A673 (cell line): ENCODE data around the gene IDE. TPM values are rescaled to one million over a fixed set of nuclear protein-coding genes. Genes with fewer than 3 reads are reported as not detected.

Experiments
- BruUV-seq: library from RNA; stranded (reverse); fragments of 400-500 nt; replicated peaks from 2 replicates; lab custom pipeline; 2021; lab: Mats Ljungman, UMichigan
- CTCF ChIA-PET: fragments of 300-600 bp; sonication (Branson Sonifier 250); formaldehyde crosslinking; loops from one replicate; lab custom pipeline; 2022; ENCODE audit warnings: antibody characterized with exemption; lab: Charles Lee
- POLR2A ChIA-PET: fragments of 300-600 bp; sonication (Branson Sonifier 250); formaldehyde crosslinking; loops from one replicate; lab custom pipeline; 2022; ENCODE audit warnings: antibody characterized with exemption; ENCODE audit not compliant: low non-redundant PET; lab: Charles Lee
- DNase-seq: peaks from one replicate; pipeline ENCODE4 v3.0.0-alpha.2; 2015; ENCODE audit warnings: low spot score
- H3K27ac ChIP-seq: fragments of 200-600 bp; sonication (generic); 2 replicates; pipeline ENCODE4 v1.5.1; 2016; ENCODE audit warnings: mixed run types, low read depth, mild to moderate bottlenecking, mixed read lengths, antibody characterized with exemption, low read length; ENCODE audit not compliant: poor library complexity, severe bottlenecking
- H3K27me3 ChIP-seq: fragments of 200-600 bp; sonication (generic); replicated peaks from 2 replicates; pipeline ENCODE4 v1.6.1; 2017; ENCODE audit warnings: mixed run types, low read depth, mild to moderate bottlenecking, mixed read lengths, antibody characterized with exemption, low read length; ENCODE audit not compliant: insufficient read depth, poor library complexity
- H3K36me3 ChIP-seq: fragments of 200-600 bp; sonication (generic); 2 replicates; pipeline ENCODE4 v1.6.1; 2016; ENCODE audit warnings: mixed run types, mild to moderate bottlenecking, mixed read lengths, antibody characterized with exemption, low read length; ENCODE audit not compliant: insufficient read depth, poor library complexity, severe bottlenecking
- H3K4me1 ChIP-seq: fragments of 200-600 bp; sonication (generic); 2 replicates; pipeline ENCODE4 v1.6.1; 2017; ENCODE audit warnings: mixed run types, mild to moderate bottlenecking, mixed read lengths, antibody characterized with exemption, low read length; ENCODE audit not compliant: insufficient read depth, poor library complexity, severe bottlenecking
- H3K4me3 ChIP-seq: fragments of 200-600 bp; sonication (generic); 2 replicates; pipeline ENCODE4 v1.5.1; 2016; ENCODE audit warnings: low read depth, mixed run types, mild to moderate bottlenecking, mixed read lengths, low read length; ENCODE audit not compliant: poor library complexity, severe bottlenecking
- H3K9me3 ChIP-seq: fragments of 200-600 bp; sonication (generic); 2 replicates; pipeline ENCODE4 v1.6.1; 2016; ENCODE audit warnings: mixed run types, low read depth, mild to moderate bottlenecking, mixed read lengths, antibody characterized with exemption, low read length; ENCODE audit not compliant: poor library complexity, severe bottlenecking
- EZH2 ChIP-seq: fragments of 200-600 bp; sonication (generic); IDR thresholded peaks from 2 replicates; pipeline ENCODE4 v1.6.1; 2017; ENCODE audit warnings: borderline replicate concordance, low read depth, mild to moderate bottlenecking, mixed read lengths, antibody characterized with exemption, low read length; ENCODE audit not compliant: poor library complexity, severe bottlenecking
- intact Hi-C: fragments of 100-400 bp; cut with micrococcal nuclease; formaldehyde crosslinking; loops from one replicate; pipeline ENCODE4 v1.10.0; 2022; ENCODE audit not compliant: unreplicated experiment
- total RNA-seq: library from RNA; stranded (reverse); gene quantifications from 2 replicates; pipeline ENCODE4 v1.2.3, GENCODE V29; 2021
- TF ChIP-seq, protein P1 (sequence below): fragments of 300-800, 200-600 bp; sonication (generic); conservative IDR thresholded peaks from 2 replicates; pipeline ENCODE4 v1.5.1; 2017; ENCODE audit warnings: low read depth, mild to moderate bottlenecking, antibody characterized with exemption, low read length, moderate library complexity, mixed read lengths

IDE gene
- total RNA-seq, 1 experiment from 2014 or later = 87.8 TPM

DNA sequence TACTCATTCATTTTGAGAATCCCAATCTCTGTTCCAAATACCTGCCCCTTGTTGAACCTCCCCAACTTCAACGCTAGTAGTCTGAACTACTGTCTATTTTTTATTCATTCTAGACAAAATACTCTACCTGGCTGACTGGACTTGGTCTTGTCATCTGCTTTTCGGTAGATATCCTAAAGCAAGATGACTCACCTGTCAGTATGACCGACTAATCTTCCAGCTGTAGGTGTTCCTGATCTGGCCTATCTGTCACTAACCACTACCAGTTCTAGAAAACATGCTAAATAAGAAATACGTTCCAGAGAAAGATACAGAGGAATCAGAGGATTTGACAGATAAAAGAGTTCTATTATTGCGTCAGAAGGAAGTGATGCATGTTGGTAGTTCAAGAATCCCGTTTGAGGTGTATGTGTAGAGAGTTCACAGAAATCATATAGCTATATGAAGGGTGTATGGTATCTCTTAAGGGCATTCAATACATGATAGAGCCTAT is 81.1 kb downstream of the IDE start:
- no peak for TF ChIP-seq EZH2
- TF ChIP-seq, protein P1, sequence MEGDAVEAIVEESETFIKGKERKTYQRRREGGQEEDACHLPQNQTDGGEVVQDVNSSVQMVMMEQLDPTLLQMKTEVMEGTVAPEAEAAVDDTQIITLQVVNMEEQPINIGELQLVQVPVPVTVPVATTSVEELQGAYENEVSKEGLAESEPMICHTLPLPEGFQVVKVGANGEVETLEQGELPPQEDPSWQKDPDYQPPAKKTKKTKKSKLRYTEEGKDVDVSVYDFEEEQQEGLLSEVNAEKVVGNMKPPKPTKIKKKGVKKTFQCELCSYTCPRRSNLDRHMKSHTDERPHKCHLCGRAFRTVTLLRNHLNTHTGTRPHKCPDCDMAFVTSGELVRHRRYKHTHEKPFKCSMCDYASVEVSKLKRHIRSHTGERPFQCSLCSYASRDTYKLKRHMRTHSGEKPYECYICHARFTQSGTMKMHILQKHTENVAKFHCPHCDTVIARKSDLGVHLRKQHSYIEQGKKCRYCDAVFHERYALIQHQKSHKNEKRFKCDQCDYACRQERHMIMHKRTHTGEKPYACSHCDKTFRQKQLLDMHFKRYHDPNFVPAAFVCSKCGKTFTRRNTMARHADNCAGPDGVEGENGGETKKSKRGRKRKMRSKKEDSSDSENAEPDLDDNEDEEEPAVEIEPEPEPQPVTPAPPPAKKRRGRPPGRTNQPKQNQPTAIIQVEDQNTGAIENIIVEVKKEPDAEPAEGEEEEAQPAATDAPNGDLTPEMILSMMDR = no peak
- peaks cover 36% of the 10 kb centered on the region for H3K36me3 ChIP-seq
- no peaks in the 10 kb centered on the region for H3K9me3 ChIP-seq
- CTCF ChIA-PET = interaction anchor here (0.7 kb wide), 1 partner anchor 354 kb away, joined by 3 read pairs; no protein-coding TSS in a partner anchor
- no TSS peak for BruUV-seq
- POLR2A ChIA-PET = no interaction called here
- intact Hi-C loops = no loop called here
- no peak overlapping the region for H3K27ac ChIP-seq
- no peaks in the 10 kb centered on the region for H3K27me3 ChIP-seq
- no peak overlapping the region for H3K4me3 ChIP-seq
- DNase-seq = no peak
- H3K4me1 ChIP-seq = no peaks in the 10 kb centered on the region

DNA sequence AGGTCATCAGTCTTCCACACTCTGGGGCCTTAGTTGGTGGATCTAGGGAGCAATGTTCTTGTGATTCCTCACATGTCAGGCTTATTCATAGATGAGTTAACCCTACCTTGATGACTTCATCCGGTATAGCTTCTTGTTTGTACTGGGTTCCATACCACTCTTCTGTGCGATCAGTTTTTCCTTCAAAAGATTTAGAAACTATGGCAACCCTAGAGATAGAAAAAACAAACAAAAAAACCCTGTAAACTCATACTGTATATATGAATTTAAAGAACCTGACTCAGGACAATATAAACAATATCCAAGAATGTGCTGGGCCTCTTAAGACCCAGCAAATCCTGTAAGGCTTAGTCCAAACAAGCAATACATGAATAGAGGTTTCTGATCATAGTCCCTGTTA is 83.5 kb downstream of the IDE start:
- BruUV-seq = no TSS peak
- ChIA-PET POLR2A (no interaction called here), CTCF (no interaction called here)
- Histone ChIP-seq H3K27ac (no peak overlapping the region), H3K36me3 (peaks cover 53% of the 10 kb centered on the region), H3K4me1 (no peaks in the 10 kb centered on the region), H3K4me3 (no peak overlapping the region), H3K27me3 (no peaks in the 10 kb centered on the region), H3K9me3 (no peaks in the 10 kb centered on the region)
- no peak for TF ChIP-seq EZH2
- TF ChIP-seq, protein P1 = no peak
- DNase-seq = no peak
- intact Hi-C loops = no loop called here

DNA sequence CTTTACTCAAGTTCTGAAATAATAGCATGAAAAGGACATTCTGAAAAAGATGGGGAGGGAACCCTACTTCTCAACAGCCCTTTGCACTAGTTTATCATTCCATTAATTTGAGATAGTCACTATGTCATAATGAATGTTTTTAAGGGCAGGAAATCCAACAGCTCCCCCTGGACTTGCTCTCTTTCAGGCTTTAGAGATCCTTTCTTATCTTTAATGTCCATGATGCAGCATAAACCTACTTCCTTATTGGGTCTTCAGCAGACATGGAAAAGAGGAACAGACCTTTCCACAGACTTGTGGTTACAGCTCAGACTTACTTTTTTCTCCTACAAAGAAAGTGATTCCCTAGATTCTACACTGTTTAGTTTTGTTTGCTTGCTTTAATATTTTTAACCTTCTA is 87.3 kb downstream of the IDE start:
- Histone ChIP-seq H3K27ac (no peak overlapping the region), H3K36me3 (peaks cover 49% of the 10 kb centered on the region), H3K27me3 (no peaks in the 10 kb centered on the region), H3K4me1 (no peaks in the 10 kb centered on the region), H3K4me3 (no peak overlapping the region), H3K9me3 (no peaks in the 10 kb centered on the region)
- DNase-seq = no peak
- POLR2A ChIA-PET = no interaction called here
- no TSS peak for BruUV-seq
- TF ChIP-seq, protein P1 = no peak
- TF ChIP-seq EZH2 = no peak
- intact Hi-C loops = no loop called here
- CTCF ChIA-PET = no interaction called here
